Mammary microvascular endothelial cell (primary cell): Measurements from ENCODE around the gene DHX8. TPM values are rescaled to one million over a fixed set of nuclear protein-coding genes. Genes with fewer than 3 reads are reported as not detected.

Experiments used
- total RNA-seq: library from RNA; depleted of rRNA; stranded (reverse); fragments of >200 nt; gene quantifications from 2 replicates; pipeline ENCODE4 v1.2.3, GENCODE V29; 2015

DHX8 gene
- total RNA-seq, result 35.6 and 39.3 TPM in 2 replicates

DNA sequence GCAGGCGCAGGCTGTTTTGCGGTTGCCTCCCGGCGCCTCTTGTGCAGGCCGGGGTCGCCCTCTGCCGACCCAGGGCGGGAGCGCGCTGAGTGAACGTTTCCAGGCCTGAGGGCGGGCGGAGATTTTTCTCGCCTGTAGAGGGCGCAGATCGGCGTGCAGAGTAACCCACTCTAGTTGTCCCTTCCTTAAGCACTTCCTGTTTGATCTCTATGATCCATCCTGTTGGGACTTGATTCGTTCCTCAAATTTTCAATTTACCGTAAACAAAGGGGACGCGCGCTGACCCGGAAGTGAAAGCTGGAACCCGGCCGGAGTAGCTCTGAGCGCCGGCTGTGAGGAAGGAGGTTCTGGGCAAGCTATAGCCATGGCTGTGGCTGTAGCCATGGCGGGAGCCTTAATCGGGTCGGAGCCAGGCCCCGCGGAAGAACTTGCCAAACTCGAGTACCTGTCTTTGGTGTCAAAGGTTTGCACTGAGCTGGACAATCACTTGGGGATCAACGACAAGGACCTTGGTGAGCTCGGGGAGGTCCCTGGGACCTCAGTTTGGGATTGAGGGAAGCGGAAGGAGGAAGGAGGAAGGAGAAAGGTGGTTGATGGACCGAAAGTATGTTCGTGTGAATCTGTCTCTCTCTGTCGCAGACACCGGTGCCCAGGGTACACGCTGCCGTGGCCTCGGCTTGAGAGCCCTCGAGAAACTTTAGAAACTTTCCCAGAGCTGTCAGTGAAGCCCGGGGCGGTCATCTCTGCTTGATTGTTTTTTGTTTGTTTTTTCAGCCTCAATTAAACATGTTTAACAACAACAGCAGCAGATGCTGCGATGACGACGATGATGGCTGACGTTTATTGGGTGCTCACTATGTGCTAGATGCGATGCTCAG, at the start of gene DHX8:
Gene DHX8, plus strand, starts transcription at position 302 of the 878 bp plus-strand sequence. Its CDS starts 63 bp downstream, at position 365.

DNA sequence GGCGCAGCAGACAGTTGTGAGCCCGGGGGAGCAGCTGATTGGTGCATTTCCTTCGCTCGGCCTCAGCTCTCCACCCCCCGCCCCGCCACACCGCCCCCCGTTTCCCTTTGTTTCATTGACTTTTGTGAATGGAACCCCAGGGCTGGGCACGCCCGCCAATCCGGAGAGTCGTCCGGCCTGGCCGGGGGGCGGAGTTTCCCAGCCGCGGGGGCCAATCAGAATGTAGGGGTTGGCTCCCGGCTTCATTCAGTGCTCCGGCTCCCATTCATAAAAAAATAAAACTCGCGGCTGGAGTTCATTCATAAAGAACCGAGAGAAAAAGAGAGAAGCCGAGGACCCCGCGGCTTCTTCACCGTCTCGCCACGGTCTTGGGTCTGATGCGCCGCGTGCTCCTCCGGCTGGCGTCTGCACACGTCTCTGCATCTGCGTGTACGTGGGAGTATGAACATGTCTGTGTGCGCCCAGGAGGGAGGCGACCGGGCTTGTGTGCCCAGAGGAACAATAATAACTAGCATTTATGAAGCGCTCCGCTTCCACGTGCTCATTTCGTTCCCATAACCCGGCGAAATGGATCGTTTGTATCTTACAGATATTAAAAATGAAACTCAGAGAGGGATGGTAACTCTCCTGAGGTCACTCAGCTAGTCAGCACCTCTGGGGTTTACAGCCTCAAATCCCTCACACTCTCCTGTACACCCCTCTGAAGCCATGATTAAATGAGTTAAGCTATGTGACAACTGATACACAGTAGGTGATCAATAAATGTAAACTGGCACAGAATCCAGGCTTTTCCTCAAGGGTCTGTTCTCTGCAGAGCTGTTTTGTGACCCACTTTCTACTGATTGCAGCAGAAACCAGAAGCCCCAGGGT, 62.8 kb downstream of the DHX8 start, which contains the start of gene ETV4:
Gene ETV4, minus strand, starts transcription at position 22 of the 870 bp plus-strand sequence. CDS start 723 bp downstream, outside the sequence.

Other genes starting within 250 kb of the DHX8 start
- gene RNU2-1, start 250.0 kb upstream of the DHX8 start, total RNA-seq, result not detected in 2 replicates
- 1.4 and 1.6 TPM in 2 replicates for gene ARL4D, start 85.0 kb upstream of the DHX8 start, total RNA-seq
- gene ETV4, start 62.4 kb downstream of the DHX8 start, total RNA-seq, result 25.1 and 27.3 TPM in 2 replicates
- 6.4 and 6.5 TPM in 2 replicates for gene MEOX1, start 177.9 kb downstream of the DHX8 start, total RNA-seq